Large intestine (tissue), 3 donors: ENCODE measurements around the gene RRP15. TPM values are rescaled to one million over a fixed set of nuclear protein-coding genes. Genes with fewer than 3 reads are reported as not detected.

Experiments
- DNase-seq, 2 donors: peaks; one replicate each; pipeline versions ENCODE4 v3.0.0 to v3.0.0-alpha.2; 2013
- H3K27ac ChIP-seq: one replicate; pipeline ENCODE4 v1.5.1; 2013; ENCODE audit warnings: low read length
- H3K27me3 ChIP-seq: 2 replicates; pipeline ENCODE4 v1.6.1; 2013; ENCODE audit warnings: low read length; ENCODE audit not compliant: control insufficient read depth, insufficient read depth
- H3K36me3 ChIP-seq: 2 replicates; pipeline ENCODE4 v1.6.1; 2013; ENCODE audit warnings: low read length; ENCODE audit not compliant: control insufficient read depth, insufficient read depth
- H3K4me1 ChIP-seq: one replicate; pipeline ENCODE4 v1.6.1; 2013; ENCODE audit warnings: low read length; ENCODE audit not compliant: control insufficient read depth, insufficient read depth
- H3K4me3 ChIP-seq: one replicate; pipeline ENCODE4 v1.5.1; 2013; ENCODE audit warnings: low read length
- H3K9me3 ChIP-seq: one replicate; pipeline ENCODE4 v1.6.1; 2013; ENCODE audit warnings: mild to moderate bottlenecking, low read depth, low read length, moderate library complexity; ENCODE audit not compliant: control insufficient read depth
- WGBS: methylation state at CpG from one replicate; pipeline ENCODE4 v1.1.5; 2013; ENCODE audit warnings: low lambda C conversion rate; ENCODE audit not compliant: insufficient coverage; 5-methylcytosine and 5-hydroxymethylcytosine counted together
- polyA plus RNA-seq: library from polyadenylated mRNA; unstranded; fragments of 120-200 nt; gene quantifications from one replicate; pipeline ENCODE4 v1.2.1, GENCODE V29; 2013

Gene RRP15
- polyA plus RNA-seq, 1 donor = 12.0 TPM

DNA sequence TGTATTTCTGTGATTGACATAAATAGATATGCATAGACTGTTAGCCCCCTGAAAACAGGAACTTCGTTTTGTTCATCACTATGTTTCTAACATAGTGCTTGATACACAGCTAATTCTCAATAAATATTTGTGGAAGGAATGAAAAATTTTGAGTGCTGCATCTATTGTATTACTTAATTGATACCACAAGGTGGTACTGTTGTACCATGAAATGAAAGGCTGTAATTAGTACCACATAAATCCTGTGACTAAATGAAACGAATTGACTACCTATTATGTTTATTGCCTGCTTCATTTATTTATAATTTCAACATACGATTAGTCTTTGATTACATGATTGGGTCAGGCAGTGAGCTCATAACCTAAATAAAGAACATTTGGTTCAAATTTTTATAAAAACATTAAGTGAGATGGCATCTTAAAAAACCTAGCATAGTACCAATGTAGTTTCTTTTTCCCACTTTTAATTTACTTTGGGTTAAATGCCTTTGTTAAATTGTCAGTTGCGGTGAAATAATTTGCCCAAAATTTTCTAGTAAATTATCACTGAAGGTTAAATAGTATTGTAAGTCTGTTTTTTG lies 45.0 kb downstream of the RRP15 start:
- Histone ChIP-seq H3K27me3 (no peaks in the 10 kb centered on the region), H3K27ac (no peak overlapping the region), H3K36me3 (peaks cover 2% of the 10 kb centered on the region), H3K4me3 (no peak overlapping the region), H3K9me3 (no peaks in the 10 kb centered on the region), H3K4me1 (no peaks in the 10 kb centered on the region)
- 56% methylated on average over 3 of the region's 4 CpGs for WGBS
- no peak for DNase-seq

DNA sequence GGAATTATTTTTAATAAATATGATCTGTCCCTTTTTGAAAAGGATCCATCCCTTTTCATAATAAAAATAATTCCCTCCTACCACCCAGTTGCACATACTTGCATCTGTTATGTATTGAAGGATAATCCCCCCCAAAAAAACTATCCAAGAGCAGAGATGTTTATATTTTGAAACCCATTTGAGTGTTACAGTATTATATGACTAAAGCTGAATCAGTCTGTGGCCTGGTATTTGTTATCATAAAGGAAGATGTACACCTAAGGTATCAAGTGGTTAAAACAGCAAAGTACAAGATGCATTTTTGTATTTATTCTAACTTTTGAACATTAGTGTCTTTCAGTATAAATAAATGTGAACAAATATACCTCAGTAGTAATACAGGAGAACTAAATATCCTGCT lies 47.3 kb downstream of the RRP15 start:
- H3K27me3 ChIP-seq = no peaks in the 10 kb centered on the region
- no peaks in the 10 kb centered on the region for H3K9me3 ChIP-seq
- H3K36me3 ChIP-seq = no peaks in the 10 kb centered on the region
- H3K4me3 ChIP-seq = no peak overlapping the region
- H3K27ac ChIP-seq = no peak overlapping the region
- DNase-seq = no peak
- H3K4me1 ChIP-seq = no peaks in the 10 kb centered on the region

DNA sequence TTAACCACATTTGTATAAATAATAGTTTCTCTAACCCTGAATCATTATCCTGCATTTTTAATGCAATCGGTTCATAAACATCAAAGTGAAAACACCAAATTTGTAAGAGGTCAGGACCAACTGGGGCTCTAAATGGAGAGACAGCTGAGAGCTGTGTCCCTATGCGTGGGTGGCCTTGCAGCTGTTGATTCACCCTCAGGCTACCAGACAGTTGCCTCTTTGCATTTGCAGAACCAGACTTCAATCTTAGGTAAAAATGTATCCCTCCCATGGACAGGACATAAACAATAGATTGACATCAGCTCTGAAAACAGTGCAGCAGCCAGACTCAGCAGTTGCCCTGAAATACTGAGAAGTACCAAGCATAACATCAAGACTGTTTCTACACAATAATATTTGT lies 51.2 kb downstream of the RRP15 start:
- no peak overlapping the region for H3K4me3 ChIP-seq
- no peaks in the 10 kb centered on the region for H3K27me3 ChIP-seq
- H3K9me3 ChIP-seq = no peaks in the 10 kb centered on the region
- DNase-seq = no peak
- WGBS = no CpG with 5 or more reads among the region's 2 CpGs
- no peaks in the 10 kb centered on the region for H3K4me1 ChIP-seq
- H3K36me3 ChIP-seq = no peaks in the 10 kb centered on the region
- H3K27ac ChIP-seq = no peak overlapping the region

DNA sequence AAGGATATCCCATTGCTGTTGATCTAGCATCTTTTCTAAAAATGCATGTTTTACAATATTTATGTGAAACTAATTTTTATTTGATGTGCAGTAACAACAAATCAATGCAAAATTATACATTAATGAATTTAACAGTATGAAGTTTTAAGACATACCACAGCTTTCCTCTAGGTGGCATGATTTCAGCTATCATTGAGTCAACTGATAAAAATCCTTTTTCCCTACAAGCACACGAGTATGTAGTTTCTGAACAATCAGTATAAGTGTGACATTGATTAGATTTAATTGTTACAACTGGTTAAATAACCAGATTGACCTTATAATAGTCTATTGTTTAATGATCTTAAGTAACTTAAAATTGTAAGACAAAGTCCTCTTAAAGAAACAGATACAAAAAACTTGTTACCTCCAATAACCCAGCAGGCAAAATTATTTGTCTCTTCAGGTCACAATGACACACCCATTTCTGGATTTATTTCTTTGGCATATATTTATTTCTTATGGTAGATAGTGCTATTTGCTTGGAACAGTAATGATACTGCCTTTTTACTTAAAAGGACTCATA lies 54.3 kb downstream of the RRP15 start:
- DNase-seq = no peak
- H3K27ac ChIP-seq = no peak overlapping the region
- H3K4me3 ChIP-seq = no peak overlapping the region
- H3K4me1 ChIP-seq = no peaks in the 10 kb centered on the region
- WGBS = 0% methylated on average over 1 of the region's 1 CpG
- H3K9me3 ChIP-seq = no peaks in the 10 kb centered on the region
- no peaks in the 10 kb centered on the region for H3K36me3 ChIP-seq
- H3K27me3 ChIP-seq = peaks cover 6% of the 10 kb centered on the region

DNA sequence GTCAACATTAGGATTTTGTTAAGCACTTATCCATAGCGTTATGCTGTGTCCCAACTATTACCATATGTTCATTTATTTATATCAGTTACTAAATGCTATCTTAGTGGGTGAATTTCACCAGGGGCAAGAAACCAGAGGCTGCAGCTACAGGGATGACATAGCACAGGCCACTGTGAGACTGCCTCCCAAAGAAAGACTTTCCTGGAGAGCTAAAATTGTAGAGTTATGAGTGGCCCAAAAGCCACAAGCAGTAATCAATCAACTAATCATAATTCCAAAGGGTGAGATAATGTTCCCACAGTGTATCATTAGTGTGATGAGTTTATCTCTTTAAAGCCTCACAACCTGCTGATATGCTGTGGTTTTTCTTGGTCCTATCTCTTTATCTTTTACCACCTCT lies 56.2 kb downstream of the RRP15 start:
- Histone ChIP-seq H3K27ac (no peak overlapping the region), H3K27me3 (peaks cover 25% of the 10 kb centered on the region), H3K4me3 (no peak overlapping the region), H3K4me1 (peaks cover under 1% of the 10 kb centered on the region), H3K9me3 (peaks cover 3% of the 10 kb centered on the region), H3K36me3 (no peaks in the 10 kb centered on the region)
- whole genome bisulfite sequencing = no CpG with 5 or more reads among the region's 1 CpG
- no peak for DNase-seq

DNA sequence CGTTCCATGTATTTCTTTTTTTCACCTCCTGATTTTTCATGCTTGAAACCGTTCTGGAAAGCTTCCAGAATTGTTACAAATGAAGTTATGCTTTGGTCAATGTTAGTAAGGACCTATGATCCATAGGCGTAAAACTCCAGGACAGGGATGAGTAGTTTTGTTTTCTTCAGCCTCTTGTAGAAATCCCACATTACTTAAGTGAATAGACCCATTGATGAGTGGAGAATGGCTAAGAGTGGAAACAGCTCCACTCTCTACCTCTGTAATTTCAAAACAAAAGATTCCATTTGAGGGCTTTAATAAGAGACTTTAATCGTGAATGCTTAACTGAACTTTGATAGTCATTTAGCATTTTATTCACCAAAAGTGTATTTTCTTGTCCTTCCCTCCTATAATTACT lies 57.0 kb downstream of the RRP15 start:
- 100% methylated on average over 2 of the region's 4 CpGs for WGBS
- Histone ChIP-seq H3K4me1 (peaks cover 8% of the 10 kb centered on the region), H3K27me3 (peaks cover 33% of the 10 kb centered on the region), H3K36me3 (no peaks in the 10 kb centered on the region), H3K27ac (no peak overlapping the region), H3K9me3 (peaks cover 3% of the 10 kb centered on the region), H3K4me3 (no peak overlapping the region)
- DNase-seq = no peak

DNA sequence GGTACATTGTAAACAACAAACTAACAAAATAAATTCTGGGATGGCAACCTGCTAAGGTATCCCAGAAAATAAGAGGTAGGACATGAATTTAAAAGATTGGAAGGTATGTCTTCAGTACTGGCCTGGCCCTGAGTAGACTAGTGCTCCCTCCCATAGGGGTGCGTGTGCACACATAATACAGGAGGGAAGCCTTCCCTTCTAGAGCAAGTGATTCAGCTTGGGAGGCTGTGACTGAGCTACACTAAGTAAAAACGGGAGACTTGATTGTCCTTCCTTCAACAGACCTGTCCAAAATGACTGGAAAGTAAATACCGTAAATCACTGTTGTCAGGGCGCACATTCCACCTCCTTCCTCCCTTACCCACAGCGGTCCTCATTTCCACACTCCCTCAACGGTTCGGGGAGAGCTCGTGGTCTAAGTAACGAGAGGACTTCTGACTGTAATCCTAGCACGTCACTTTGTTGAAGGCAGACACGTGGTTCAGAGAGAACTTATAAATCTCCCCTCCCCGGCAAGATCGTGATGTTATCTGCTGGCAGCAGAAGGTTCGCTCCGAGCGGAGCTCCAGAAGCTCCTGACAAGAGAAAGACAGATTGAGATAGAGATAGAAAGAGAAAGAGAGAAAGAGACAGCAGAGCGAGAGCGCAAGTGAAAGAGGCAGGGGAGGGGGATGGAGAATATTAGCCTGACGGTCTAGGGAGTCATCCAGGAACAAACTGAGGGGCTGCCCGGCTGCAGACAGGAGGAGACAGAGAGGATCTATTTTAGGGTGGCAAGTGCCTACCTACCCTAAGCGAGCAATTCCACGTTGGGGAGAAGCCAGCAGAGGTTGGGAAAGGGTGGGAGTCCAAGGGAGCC lies 60.0 kb downstream of the RRP15 start, which contains the start of gene TGFB2:
TGFB2 (plus strand) TSS at position 523 of the 859 bp plus-strand sequence. CDS start 1,366 bp downstream, outside the sequence.
- DNase-seq = peak; percentile 47 to 66
- Histone ChIP-seq H3K4me3 (peak within 1 kb of the TSS; percentile 66), H3K4me1 (peaks cover 11% of the 10 kb centered on the region), H3K27me3 (peaks cover 51% of the 10 kb centered on the region), H3K36me3 (no peaks in the 10 kb centered on the region), H3K9me3 (peaks cover 3% of the 10 kb centered on the region), H3K27ac (peak within 1 kb of the TSS; percentile 47)
- 0% methylated on average over 4 of the region's 22 CpGs for whole genome bisulfite sequencing

DNA sequence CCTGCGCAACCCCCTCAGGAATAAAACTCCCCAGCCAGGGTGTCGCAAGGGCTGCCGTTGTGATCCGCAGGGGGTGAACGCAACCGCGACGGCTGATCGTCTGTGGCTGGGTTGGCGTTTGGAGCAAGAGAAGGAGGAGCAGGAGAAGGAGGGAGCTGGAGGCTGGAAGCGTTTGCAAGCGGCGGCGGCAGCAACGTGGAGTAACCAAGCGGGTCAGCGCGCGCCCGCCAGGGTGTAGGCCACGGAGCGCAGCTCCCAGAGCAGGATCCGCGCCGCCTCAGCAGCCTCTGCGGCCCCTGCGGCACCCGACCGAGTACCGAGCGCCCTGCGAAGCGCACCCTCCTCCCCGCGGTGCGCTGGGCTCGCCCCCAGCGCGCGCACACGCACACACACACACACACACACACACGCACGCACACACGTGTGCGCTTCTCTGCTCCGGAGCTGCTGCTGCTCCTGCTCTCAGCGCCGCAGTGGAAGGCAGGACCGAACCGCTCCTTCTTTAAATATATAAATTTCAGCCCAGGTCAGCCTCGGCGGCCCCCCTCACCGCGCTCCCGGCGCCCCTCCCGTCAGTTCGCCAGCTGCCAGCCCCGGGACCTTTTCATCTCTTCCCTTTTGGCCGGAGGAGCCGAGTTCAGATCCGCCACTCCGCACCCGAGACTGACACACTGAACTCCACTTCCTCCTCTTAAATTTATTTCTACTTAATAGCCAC lies 60.7 kb downstream of the RRP15 start:
- 0% methylated on average over 3 of the region's 64 CpGs for WGBS
- Histone ChIP-seq H3K36me3 (no peaks in the 10 kb centered on the region), H3K27me3 (peaks cover 54% of the 10 kb centered on the region), H3K4me1 (peaks cover 11% of the 10 kb centered on the region), H3K27ac (peak overlapping the region; percentile 47), H3K4me3 (peak overlapping the region; percentile 66), H3K9me3 (peaks cover 3% of the 10 kb centered on the region)
- peak; percentile 44 to 73 for DNase-seq

DNA sequence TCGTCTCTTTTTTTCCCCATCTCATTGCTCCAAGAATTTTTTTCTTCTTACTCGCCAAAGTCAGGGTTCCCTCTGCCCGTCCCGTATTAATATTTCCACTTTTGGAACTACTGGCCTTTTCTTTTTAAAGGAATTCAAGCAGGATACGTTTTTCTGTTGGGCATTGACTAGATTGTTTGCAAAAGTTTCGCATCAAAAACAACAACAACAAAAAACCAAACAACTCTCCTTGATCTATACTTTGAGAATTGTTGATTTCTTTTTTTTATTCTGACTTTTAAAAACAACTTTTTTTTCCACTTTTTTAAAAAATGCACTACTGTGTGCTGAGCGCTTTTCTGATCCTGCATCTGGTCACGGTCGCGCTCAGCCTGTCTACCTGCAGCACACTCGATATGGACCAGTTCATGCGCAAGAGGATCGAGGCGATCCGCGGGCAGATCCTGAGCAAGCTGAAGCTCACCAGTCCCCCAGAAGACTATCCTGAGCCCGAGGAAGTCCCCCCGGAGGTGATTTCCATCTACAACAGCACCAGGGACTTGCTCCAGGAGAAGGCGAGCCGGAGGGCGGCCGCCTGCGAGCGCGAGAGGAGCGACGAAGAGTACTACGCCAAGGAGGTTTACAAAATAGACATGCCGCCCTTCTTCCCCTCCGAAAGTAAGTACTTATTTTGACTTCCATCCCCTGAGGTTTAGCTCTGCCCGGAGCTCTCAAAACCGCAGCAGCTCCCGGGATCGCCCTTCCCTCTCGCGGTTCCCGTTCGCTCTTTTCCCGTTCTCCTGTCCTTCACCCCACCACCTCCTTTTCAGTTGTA lies 61.5 kb downstream of the RRP15 start:
- H3K4me1 ChIP-seq = peaks cover 11% of the 10 kb centered on the region
- no peaks in the 10 kb centered on the region for H3K36me3 ChIP-seq
- peak overlapping the region; percentile 35 for H3K27ac ChIP-seq
- WGBS = 2% methylated on average over 15 of the region's 39 CpGs
- DNase-seq = peak in 1 of 2 donors; percentile 22
- peak overlapping the region; percentile 66 for H3K4me3 ChIP-seq
- H3K27me3 ChIP-seq = peaks cover 54% of the 10 kb centered on the region
- H3K9me3 ChIP-seq = peaks cover 3% of the 10 kb centered on the region
